ENCODE results near the gene MLH3. TPM values are rescaled to one million over a fixed set of nuclear protein-coding genes. Genes with fewer than 3 reads are reported as not detected.

Gene MLH3
- total RNA-seq, 2 donors from 2014 or later: 23.3 to 29.6 TPM

DNA sequence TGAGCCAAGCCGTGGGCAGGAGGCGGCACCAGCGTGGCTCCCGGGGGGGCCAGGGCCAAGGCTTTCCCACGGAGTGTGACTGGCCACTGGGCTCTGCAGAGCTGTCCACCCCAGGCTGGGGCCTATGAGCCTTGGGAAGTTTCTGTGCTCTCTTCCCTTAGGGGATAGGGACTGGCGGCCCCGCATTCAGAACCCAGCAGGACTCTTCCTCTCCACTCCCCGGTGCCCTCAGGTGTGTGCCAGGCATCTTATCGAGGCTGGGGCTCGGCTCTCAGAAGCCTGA, 66.3 kb downstream of the MLH3 start:
- Histone ChIP-seq H3K9me3 (no peaks in the 10 kb centered on the region), H3K4me3 (no peak overlapping the region), H3K27me3 (replicated peaks; ENCODE audit: insufficient read depth) (no peaks in the 10 kb centered on the region), H3K36me3 (no peaks in the 10 kb centered on the region), H3K27ac (no peak overlapping the region), H3K4me1 (replicated peaks) (no peaks in the 10 kb centered on the region)
- intact Hi-C loops (cut with DNase I): no loop called here
- WGBS: 85% methylated on average over 9 of the region's 10 CpGs
- TF ChIP-seq, protein P1, sequence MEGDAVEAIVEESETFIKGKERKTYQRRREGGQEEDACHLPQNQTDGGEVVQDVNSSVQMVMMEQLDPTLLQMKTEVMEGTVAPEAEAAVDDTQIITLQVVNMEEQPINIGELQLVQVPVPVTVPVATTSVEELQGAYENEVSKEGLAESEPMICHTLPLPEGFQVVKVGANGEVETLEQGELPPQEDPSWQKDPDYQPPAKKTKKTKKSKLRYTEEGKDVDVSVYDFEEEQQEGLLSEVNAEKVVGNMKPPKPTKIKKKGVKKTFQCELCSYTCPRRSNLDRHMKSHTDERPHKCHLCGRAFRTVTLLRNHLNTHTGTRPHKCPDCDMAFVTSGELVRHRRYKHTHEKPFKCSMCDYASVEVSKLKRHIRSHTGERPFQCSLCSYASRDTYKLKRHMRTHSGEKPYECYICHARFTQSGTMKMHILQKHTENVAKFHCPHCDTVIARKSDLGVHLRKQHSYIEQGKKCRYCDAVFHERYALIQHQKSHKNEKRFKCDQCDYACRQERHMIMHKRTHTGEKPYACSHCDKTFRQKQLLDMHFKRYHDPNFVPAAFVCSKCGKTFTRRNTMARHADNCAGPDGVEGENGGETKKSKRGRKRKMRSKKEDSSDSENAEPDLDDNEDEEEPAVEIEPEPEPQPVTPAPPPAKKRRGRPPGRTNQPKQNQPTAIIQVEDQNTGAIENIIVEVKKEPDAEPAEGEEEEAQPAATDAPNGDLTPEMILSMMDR (IDR thresholded peaks at IDR 0.05): no peak
- no peak for TF ChIP-seq POLR2AphosphoS5 (IDR thresholded peaks at IDR 0.05)
- TF ChIP-seq POLR2A (IDR thresholded peaks at IDR 0.05): no peak
- no peak for DNase-seq (ENCODE audit: low spot score)

DNA sequence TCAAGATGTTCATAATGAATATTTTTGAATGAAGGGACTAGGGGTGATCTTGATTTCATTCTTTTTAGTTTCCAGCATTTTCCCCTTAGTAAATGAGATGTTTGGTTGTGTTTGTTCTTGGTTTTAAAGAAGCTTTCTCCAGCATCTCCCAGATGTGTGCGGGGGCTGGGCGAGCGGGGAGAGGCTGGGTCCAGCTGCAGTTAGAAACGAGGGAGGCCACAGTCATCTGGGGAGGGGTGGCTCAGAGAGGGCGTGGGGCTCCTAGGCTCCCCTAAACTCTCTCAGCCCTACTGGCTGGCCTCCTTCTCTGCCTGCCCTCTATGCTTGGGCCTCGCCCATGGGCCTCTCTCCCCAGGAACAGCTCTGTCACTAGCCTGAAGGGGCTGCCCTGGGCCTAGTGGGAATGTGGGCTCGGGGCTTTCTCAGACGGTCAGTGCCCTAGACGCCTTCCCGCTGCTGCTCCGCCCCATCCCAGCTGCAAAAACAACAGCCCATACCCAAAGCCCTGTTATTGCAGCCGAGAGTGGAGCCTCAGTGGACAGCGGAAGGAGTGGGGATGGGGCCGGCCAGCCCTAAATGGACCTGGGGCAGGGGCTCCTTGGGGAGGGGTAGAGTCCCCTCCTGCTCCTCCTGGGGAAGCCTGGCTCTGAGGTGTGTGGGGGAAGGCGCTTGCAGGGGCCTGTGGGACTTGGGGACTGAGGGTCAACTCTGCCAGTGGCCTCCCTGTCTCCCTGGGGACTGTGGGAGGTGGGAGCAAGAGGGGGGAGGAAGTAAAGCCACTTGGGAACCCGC, 66.8 kb downstream of the MLH3 start:
- H3K27me3 ChIP-seq (replicated peaks; ENCODE audit: insufficient read depth): no peaks in the 10 kb centered on the region
- H3K9me3 ChIP-seq: no peaks in the 10 kb centered on the region
- H3K4me3 ChIP-seq: no peak overlapping the region
- WGBS: 83% methylated on average over 16 of the region's 16 CpGs
- intact Hi-C loops (cut with DNase I): no loop called here
- DNase-seq (ENCODE audit: low spot score): no peak
- H3K36me3 ChIP-seq: no peaks in the 10 kb centered on the region
- H3K27ac ChIP-seq: no peak overlapping the region
- no peaks in the 10 kb centered on the region for H3K4me1 ChIP-seq (replicated peaks)
- TF ChIP-seq POLR2A (IDR thresholded peaks at IDR 0.05) (no peak), POLR2AphosphoS5 (IDR thresholded peaks at IDR 0.05) (no peak)
- TF ChIP-seq, protein P1 (IDR thresholded peaks at IDR 0.05): no peak

DNA sequence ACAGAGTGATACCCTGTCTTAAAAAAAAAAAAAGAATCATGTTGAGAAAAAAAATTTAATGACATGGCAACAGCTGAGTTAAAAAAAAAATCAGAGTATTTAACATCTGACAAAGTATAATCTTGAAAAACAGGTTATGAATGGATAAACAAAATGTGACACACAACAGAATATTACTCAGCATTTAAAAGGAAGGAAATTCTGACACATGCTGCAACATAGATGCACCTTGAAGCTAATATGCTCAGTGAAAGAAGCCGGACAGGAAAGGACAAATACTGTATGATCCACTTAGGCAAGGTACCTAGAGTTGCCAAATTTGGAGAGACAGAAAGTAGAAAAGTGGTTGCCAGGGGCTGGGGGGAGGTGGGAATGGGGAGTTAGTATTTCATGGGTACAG, 67.9 kb downstream of the MLH3 start:
- no peak for TF ChIP-seq POLR2AphosphoS5 (IDR thresholded peaks at IDR 0.05)
- no peak for TF ChIP-seq POLR2A (IDR thresholded peaks at IDR 0.05)
- TF ChIP-seq, protein P1 (IDR thresholded peaks at IDR 0.05): no peak
- WGBS: 75% methylated on average over 1 of the region's 1 CpG

DNA sequence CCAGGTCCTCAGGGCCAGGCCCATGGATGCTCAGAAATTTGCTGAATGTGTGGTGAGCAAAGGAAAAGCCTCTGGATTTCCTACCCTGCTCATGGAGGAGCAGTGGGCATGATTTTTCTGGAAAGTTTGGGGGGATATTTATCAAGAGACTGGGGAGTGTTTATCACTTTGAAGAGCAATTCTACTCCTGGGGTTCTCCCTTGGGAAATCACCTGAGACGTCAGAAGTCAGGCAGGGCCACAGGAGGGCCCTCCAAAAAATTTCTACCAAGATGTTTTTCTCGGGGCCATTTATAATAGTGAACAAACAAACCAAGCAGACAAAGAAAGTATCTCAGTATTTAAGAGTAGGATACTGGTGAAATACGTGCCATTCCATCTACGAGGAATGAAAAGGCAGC, 68.6 kb downstream of the MLH3 start:
- TF ChIP-seq, protein P1 (IDR thresholded peaks at IDR 0.05): no peak
- TF ChIP-seq POLR2A (IDR thresholded peaks at IDR 0.05) (no peak), POLR2AphosphoS5 (IDR thresholded peaks at IDR 0.05) (no peak)
- Histone ChIP-seq H3K9me3 (no peaks in the 10 kb centered on the region), H3K4me1 (replicated peaks) (no peaks in the 10 kb centered on the region), H3K27me3 (replicated peaks; ENCODE audit: insufficient read depth) (no peaks in the 10 kb centered on the region), H3K27ac (no peak overlapping the region), H3K4me3 (no peak overlapping the region), H3K36me3 (no peaks in the 10 kb centered on the region)
- WGBS: 89% methylated on average over 4 of the region's 4 CpGs
- DNase-seq (ENCODE audit: low spot score): no peak
- intact Hi-C loops (cut with DNase I): no loop called here

More for the DNA sequence above, 67.9 kb downstream of the MLH3 start:
- H3K27me3 ChIP-seq (replicated peaks; ENCODE audit: insufficient read depth): no peaks in the 10 kb centered on the region
- no peak for DNase-seq (ENCODE audit: low spot score)
- H3K27ac ChIP-seq: no peak overlapping the region
- no peaks in the 10 kb centered on the region for H3K4me1 ChIP-seq (replicated peaks)
- no peaks in the 10 kb centered on the region for H3K9me3 ChIP-seq
- no peaks in the 10 kb centered on the region for H3K36me3 ChIP-seq
- H3K4me3 ChIP-seq: no peak overlapping the region
- intact Hi-C loops (cut with DNase I): no loop called here

DNA sequence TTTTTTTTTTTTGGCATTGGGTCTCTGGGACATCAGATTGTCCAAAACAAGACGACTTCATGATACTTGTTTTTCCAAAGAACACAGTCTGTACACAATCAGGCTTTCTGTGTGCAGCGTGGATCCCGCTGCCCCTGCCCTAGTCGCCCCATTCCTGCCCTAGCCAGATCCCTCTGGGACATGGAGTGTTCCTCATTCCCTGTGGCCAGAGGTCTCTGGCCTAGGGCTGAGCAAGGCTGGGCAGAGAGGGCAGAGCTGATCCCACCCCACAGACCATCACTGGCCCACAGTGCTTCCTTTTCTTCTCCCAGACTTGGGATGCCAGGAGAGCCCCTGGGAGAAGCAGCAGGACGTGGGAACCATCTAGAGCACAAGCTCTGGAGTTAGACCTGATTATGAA, 69.4 kb downstream of the MLH3 start:
- Histone ChIP-seq H3K27me3 (replicated peaks; ENCODE audit: insufficient read depth) (no peaks in the 10 kb centered on the region), H3K9me3 (no peaks in the 10 kb centered on the region), H3K36me3 (no peaks in the 10 kb centered on the region), H3K27ac (no peak overlapping the region), H3K4me3 (no peak overlapping the region), H3K4me1 (replicated peaks) (no peaks in the 10 kb centered on the region)
- WGBS: 79% methylated on average over 5 of the region's 5 CpGs
- intact Hi-C loops (cut with DNase I): no loop called here
- no peak for TF ChIP-seq POLR2A (IDR thresholded peaks at IDR 0.05)
- TF ChIP-seq, protein P1 (IDR thresholded peaks at IDR 0.05): no peak
- TF ChIP-seq POLR2AphosphoS5 (IDR thresholded peaks at IDR 0.05): no peak
- no peak for DNase-seq (ENCODE audit: low spot score)

All from prostate gland (tissue), 2 donors.